GM23338 (cell line): ENCODE data around the gene PDE3A.

ENCODE experiments used
- CREB1 ChIP-seq: fragments of 250-450 bp; sonication (Bioruptor Pico); IDR thresholded peaks from 2 replicates; pipeline ENCODE4 v1.5.0; 2020; ENCODE audit warnings: low read depth, mild to moderate bottlenecking, moderate library complexity
- EZH2 ChIP-seq: fragments of 200-600 bp; sonication (generic); IDR thresholded peaks from one replicate; pipeline ENCODE4 v1.8.0; 2017; ENCODE audit warnings: antibody characterized with exemption, mild to moderate bottlenecking, low read depth; ENCODE audit not compliant: unreplicated experiment
- EZH2phosphoT487 ChIP-seq: fragments of 200-600 bp; sonication (generic); IDR thresholded peaks from one replicate; pipeline ENCODE4 v1.8.1; 2018; ENCODE audit warnings: antibody characterized with exemption; ENCODE audit not compliant: unreplicated experiment
- JUNB ChIP-seq: IDR thresholded peaks from one replicate; pipeline ENCODE4 v1.6.1; 2016; ENCODE audit warnings: antibody characterized with exemption; ENCODE audit not compliant: unreplicated experiment
- POLR2AphosphoS5 ChIP-seq: IDR thresholded peaks from 2 replicates; pipeline ENCODE4 v1.6.1; 2016; ENCODE audit warnings: antibody characterized with exemption, low read depth
- STAT1 ChIP-seq: IDR thresholded peaks from one replicate; pipeline ENCODE4 v1.6.1; 2016; ENCODE audit warnings: antibody characterized with exemption; ENCODE audit not compliant: unreplicated experiment
- ZNF114 ChIP-seq: fragments of 250-450 bp; sonication (Bioruptor Pico); IDR thresholded peaks from 2 replicates; pipeline ENCODE4 v1.5.0; 2020; ENCODE audit warnings: mild to moderate bottlenecking, moderate library complexity
- TF ChIP-seq, protein P1 (sequence below), 2 experiments: fragments of 200-600 bp in 1 of 2; sonication (generic) in 1 of 2; conservative IDR thresholded peaks; 2 replicates each; pipeline versions ENCODE4 v1.5.1 to v1.6.1; 2016 to 2017; ENCODE audit warnings: antibody characterized with exemption in 2 of 2, low read depth in 2 of 2, mild to moderate bottlenecking in 2 of 2, moderate library complexity in 1 of 2
- TF ChIP-seq, protein P2 (sequence below): IDR thresholded peaks from one replicate; pipeline ENCODE4 v1.6.1; 2018; ENCODE audit warnings: antibody characterized with exemption; ENCODE audit not compliant: unreplicated experiment
- TF ChIP-seq, protein P3 (sequence below): IDR thresholded peaks from 2 replicates; pipeline ENCODE4 v1.6.1; 2016; ENCODE audit warnings: antibody characterized with exemption

- TF ChIP-seq JUNB (no peak), STAT1 (no peak), CREB1 (CRISPR knock-in tag) (no peak), EZH2 (no peak), POLR2AphosphoS5 (no peak), EZH2phosphoT487 (no peak), ZNF114 (no peak)
- TF ChIP-seq, protein P1, sequence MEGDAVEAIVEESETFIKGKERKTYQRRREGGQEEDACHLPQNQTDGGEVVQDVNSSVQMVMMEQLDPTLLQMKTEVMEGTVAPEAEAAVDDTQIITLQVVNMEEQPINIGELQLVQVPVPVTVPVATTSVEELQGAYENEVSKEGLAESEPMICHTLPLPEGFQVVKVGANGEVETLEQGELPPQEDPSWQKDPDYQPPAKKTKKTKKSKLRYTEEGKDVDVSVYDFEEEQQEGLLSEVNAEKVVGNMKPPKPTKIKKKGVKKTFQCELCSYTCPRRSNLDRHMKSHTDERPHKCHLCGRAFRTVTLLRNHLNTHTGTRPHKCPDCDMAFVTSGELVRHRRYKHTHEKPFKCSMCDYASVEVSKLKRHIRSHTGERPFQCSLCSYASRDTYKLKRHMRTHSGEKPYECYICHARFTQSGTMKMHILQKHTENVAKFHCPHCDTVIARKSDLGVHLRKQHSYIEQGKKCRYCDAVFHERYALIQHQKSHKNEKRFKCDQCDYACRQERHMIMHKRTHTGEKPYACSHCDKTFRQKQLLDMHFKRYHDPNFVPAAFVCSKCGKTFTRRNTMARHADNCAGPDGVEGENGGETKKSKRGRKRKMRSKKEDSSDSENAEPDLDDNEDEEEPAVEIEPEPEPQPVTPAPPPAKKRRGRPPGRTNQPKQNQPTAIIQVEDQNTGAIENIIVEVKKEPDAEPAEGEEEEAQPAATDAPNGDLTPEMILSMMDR (conservative IDR thresholded peaks at IDR 0.05; ENCODE audit: low read depth in 2 of 2), result no peak
- TF ChIP-seq, protein P2, sequence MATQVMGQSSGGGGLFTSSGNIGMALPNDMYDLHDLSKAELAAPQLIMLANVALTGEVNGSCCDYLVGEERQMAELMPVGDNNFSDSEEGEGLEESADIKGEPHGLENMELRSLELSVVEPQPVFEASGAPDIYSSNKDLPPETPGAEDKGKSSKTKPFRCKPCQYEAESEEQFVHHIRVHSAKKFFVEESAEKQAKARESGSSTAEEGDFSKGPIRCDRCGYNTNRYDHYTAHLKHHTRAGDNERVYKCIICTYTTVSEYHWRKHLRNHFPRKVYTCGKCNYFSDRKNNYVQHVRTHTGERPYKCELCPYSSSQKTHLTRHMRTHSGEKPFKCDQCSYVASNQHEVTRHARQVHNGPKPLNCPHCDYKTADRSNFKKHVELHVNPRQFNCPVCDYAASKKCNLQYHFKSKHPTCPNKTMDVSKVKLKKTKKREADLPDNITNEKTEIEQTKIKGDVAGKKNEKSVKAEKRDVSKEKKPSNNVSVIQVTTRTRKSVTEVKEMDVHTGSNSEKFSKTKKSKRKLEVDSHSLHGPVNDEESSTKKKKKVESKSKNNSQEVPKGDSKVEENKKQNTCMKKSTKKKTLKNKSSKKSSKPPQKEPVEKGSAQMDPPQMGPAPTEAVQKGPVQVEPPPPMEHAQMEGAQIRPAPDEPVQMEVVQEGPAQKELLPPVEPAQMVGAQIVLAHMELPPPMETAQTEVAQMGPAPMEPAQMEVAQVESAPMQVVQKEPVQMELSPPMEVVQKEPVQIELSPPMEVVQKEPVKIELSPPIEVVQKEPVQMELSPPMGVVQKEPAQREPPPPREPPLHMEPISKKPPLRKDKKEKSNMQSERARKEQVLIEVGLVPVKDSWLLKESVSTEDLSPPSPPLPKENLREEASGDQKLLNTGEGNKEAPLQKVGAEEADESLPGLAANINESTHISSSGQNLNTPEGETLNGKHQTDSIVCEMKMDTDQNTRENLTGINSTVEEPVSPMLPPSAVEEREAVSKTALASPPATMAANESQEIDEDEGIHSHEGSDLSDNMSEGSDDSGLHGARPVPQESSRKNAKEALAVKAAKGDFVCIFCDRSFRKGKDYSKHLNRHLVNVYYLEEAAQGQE, result no peak
- TF ChIP-seq, protein P3, sequence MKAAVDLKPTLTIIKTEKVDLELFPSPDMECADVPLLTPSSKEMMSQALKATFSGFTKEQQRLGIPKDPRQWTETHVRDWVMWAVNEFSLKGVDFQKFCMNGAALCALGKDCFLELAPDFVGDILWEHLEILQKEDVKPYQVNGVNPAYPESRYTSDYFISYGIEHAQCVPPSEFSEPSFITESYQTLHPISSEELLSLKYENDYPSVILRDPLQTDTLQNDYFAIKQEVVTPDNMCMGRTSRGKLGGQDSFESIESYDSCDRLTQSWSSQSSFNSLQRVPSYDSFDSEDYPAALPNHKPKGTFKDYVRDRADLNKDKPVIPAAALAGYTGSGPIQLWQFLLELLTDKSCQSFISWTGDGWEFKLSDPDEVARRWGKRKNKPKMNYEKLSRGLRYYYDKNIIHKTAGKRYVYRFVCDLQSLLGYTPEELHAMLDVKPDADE, result no peak
Observed at GRCh38 chr12:20377750-20378149, 9.4 kb downstream of the PDE3A start.
